HFFc6 (cell line): ENCODE results near the gene RPL11. TPM values are rescaled to one million over a fixed set of nuclear protein-coding genes. Genes with fewer than 3 reads are reported as not detected.

Experiments used
- DNase-seq: peaks from one replicate; pipeline ENCODE4 v3.0.0-alpha.2; 2018
- H3K27ac Mint-ChIP-seq: 2 replicates; pipeline ENCODE4 v1.8.0; 2020; ENCODE audit warnings: mild to moderate bottlenecking, mixed read lengths
- H3K27me3 Mint-ChIP-seq: 2 replicates; pipeline ENCODE4 v1.8.0; 2021; ENCODE audit warnings: mild to moderate bottlenecking, moderate library complexity, mixed read lengths; ENCODE audit not compliant: insufficient read depth
- H3K36me3 Mint-ChIP-seq: 2 replicates; pipeline ENCODE4 v1.8.0; 2021; ENCODE audit warnings: low read depth, mixed read lengths
- H3K4me1 Mint-ChIP-seq: 2 replicates; pipeline ENCODE4 v1.8.0; 2020; ENCODE audit warnings: low read depth, mixed read lengths
- H3K4me3 Mint-ChIP-seq: 2 replicates; pipeline ENCODE4 v1.8.0; 2020; ENCODE audit warnings: mild to moderate bottlenecking, moderate library complexity, mixed read lengths
- H3K9me3 Mint-ChIP-seq: 2 replicates; pipeline ENCODE4 v1.8.0; 2020; ENCODE audit warnings: mild to moderate bottlenecking, mixed read lengths
- total RNA-seq, 6 experiments: library from RNA; stranded (reverse); fragmentation: NEBNext Ultra II Directional; extraction: Animal tissue kit (Norgen Biotek cat#: 25700); gene quantifications; 2 replicates in 1 of 6; 3 replicates in 5 of 6; pipeline ENCODE4 v1.2.3, GENCODE V29; 2021
- TF ChIP-seq, protein P1 (sequence below): fragments of 200-600 bp; sonication (generic); IDR thresholded peaks from 2 replicates; pipeline ENCODE4 v1.5.0; 2021; ENCODE audit warnings: antibody characterized with exemption, mild to moderate bottlenecking

Gene RPL11
- total RNA-seq, 6 experiments from 2014 or later: 866 to 1,109 (median 1,001) TPM

DNA sequence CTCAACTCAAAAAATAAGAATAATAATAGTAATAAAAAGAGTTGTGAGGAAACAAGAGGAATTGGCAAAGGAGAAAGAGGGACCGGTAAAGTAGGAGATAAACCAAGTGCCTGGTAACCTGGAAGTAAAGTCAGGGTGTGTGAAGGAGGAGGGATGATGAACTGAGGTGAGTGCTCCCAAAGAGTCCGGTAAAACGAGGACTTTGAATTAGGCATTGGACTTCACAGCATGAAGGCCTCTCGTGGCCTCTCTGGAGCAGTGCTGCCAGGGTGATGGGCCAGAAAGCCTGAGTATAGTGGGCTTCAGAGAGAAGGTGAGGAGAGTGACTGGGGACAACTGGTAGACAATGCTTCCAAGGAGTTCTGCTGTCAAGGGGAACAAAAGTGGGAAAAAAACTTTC lies 17.6 kb downstream of the RPL11 start:
- no peaks in the 10 kb centered on the region for H3K4me1 Mint-ChIP-seq
- H3K27me3 Mint-ChIP-seq: no peaks in the 10 kb centered on the region
- TF ChIP-seq, protein P1, sequence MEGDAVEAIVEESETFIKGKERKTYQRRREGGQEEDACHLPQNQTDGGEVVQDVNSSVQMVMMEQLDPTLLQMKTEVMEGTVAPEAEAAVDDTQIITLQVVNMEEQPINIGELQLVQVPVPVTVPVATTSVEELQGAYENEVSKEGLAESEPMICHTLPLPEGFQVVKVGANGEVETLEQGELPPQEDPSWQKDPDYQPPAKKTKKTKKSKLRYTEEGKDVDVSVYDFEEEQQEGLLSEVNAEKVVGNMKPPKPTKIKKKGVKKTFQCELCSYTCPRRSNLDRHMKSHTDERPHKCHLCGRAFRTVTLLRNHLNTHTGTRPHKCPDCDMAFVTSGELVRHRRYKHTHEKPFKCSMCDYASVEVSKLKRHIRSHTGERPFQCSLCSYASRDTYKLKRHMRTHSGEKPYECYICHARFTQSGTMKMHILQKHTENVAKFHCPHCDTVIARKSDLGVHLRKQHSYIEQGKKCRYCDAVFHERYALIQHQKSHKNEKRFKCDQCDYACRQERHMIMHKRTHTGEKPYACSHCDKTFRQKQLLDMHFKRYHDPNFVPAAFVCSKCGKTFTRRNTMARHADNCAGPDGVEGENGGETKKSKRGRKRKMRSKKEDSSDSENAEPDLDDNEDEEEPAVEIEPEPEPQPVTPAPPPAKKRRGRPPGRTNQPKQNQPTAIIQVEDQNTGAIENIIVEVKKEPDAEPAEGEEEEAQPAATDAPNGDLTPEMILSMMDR: no peak
- H3K4me3 Mint-ChIP-seq: no peak overlapping the region
- no peaks in the 10 kb centered on the region for H3K9me3 Mint-ChIP-seq
- no peak overlapping the region; the same call in 1 of the 2 replicates for H3K27ac Mint-ChIP-seq
- no peak for DNase-seq
- H3K36me3 Mint-ChIP-seq: peaks cover 19% of the 10 kb centered on the region

DNA sequence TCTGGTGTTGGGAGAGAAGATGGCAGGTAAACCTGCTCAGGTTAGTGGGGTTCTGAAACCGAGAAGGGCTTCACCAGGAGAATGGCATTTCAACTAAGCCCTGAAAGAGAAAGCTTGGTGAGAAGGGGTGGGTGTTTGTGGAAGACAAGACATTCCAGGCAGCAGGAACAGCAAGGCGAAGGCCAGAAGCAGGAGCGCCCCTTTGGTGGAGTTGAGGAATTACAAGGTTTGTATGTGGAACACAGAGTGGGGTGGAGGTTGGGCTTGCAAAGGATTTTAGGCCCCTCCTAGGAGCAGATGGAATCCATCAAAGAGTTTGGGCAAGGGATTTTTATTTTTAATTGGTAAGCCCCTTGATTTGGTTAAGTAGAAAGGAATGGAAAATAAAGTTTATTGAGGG lies 26.9 kb downstream of the RPL11 start:
- no peak for DNase-seq
- H3K27ac Mint-ChIP-seq: peak overlapping the region; percentile 32; the same call in 1 of the 2 replicates
- H3K4me1 Mint-ChIP-seq: peaks cover 23% of the 10 kb centered on the region

DNA sequence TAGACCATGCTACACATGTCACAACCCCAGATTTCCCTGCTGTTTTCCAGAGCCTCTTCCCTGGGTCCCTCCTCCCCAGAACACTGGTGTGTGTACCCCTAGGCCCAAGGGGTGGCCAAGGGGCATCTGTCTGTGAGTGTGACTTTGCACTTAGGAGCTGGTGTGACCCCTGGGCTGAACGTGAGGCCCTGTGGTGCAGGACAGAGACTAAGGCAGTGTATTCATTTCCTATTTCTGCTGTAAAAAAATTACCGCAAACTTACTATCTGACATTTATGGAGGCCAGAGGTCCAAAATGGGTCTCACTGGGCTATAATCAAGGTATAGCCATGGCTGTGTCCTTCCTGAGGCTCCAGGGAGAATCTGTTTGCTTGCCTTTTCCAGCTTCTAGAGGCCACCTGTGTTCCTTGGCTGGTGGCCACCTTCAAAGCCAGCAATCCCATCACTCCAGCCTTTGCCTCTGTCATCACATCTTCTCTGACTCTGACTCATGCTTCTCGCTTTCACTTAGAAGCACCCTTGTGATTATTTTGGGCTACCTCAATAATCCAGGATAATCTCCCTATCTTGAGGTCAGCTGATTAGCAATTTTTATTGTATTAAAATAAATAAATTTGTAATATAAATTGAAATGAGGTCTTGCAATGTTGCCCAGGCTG lies 27.7 kb downstream of the RPL11 start:
- no peak overlapping the region for H3K4me3 Mint-ChIP-seq
- no peak overlapping the region for H3K27ac Mint-ChIP-seq
- H3K36me3 Mint-ChIP-seq: peaks cover 9% of the 10 kb centered on the region; the same call in 1 of the 2 replicates
- H3K27me3 Mint-ChIP-seq: no peaks in the 10 kb centered on the region; the same call in 1 of the 2 replicates
- peaks cover 23% of the 10 kb centered on the region for H3K4me1 Mint-ChIP-seq
- no peak for DNase-seq
- TF ChIP-seq, protein P1: no peak
- H3K9me3 Mint-ChIP-seq: no peaks in the 10 kb centered on the region

More for the DNA sequence above, 26.9 kb downstream of the RPL11 start:
- Mint-ChIP-seq H3K4me3 (no peak overlapping the region), H3K36me3 (peaks cover 9% of the 10 kb centered on the region; the same call in 1 of the 2 replicates), H3K27me3 (no peaks in the 10 kb centered on the region; the same call in 1 of the 2 replicates), H3K9me3 (no peaks in the 10 kb centered on the region)
- TF ChIP-seq, protein P1: peak; percentile 73

DNA sequence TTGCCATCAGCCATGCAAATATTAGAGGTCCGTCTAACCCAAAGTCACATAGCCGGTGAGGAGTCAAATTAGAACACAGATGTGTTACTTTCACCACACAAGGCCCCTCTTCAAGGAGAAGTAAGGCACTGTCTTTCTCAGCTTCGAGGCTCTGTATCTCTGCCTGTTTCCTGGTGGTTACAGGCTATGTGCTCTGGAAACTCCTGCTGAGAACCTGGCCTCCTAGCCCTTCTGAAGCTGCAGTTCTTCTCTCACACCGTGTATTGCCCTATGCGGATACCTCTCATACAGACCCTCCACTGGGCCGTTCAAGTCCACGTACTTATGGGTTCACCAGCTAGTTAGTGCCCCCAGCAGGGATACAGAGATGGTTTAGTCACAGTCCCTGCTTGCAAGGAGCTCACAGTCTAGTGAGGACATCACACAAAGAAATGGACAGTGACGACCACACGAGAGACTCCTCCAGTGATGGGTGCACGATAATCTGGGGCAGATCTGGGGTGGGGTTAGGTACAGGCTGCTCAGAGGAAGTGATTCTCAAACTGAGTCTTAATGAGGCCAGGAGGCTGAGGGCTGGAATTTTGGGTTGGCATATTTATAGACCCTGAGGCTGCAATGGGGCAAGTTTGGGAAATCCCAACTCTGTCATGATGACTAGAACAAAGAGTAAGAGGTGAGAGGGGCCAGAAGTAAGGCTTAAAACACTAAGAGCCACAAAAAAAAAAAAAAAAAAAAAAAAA lies 28.8 kb downstream of the RPL11 start:
- Mint-ChIP-seq H3K27me3 (no peaks in the 10 kb centered on the region; the same call in 1 of the 2 replicates), H3K9me3 (no peaks in the 10 kb centered on the region), H3K4me1 (peaks cover 23% of the 10 kb centered on the region)

DNA sequence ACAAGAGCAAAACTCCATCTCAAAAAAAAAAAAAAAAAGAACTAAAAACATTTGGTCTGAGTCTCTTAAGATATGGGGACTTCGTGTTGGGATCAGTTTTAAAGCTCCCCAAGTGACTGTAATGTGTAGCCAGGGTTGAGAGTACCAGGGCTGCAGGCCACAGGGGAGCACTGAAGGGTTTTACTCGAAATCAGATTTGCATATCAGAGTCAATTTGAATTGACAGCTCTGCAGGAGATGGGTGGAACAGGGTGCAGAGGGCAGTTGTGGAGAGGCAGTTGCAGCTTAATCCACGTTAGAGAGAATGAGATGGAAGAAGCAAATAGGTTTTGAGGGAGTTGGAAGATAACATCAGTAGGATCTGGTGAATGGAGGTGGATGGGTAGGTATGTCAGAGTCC lies 31.0 kb downstream of the RPL11 start:
- TF ChIP-seq, protein P1: no peak
- H3K4me3 Mint-ChIP-seq: no peak overlapping the region
- peaks cover 25% of the 10 kb centered on the region for H3K4me1 Mint-ChIP-seq
- no peaks in the 10 kb centered on the region for H3K27me3 Mint-ChIP-seq
- DNase-seq: no peak
- peaks cover 4% of the 10 kb centered on the region; the same call in 1 of the 2 replicates for H3K36me3 Mint-ChIP-seq
- H3K27ac Mint-ChIP-seq: no peak overlapping the region
- H3K9me3 Mint-ChIP-seq: no peaks in the 10 kb centered on the region

More for the DNA sequence above, 28.8 kb downstream of the RPL11 start:
- TF ChIP-seq, protein P1: no peak
- Mint-ChIP-seq H3K4me3 (no peak overlapping the region), H3K27ac (no peak overlapping the region; the same call in 1 of the 2 replicates), H3K36me3 (peaks cover 9% of the 10 kb centered on the region; the same call in 1 of the 2 replicates)
- no peak for DNase-seq
